IPS-NIHi7 (cell line): ENCODE data around the gene BTD.
"Not testable (repeated sequence)": the region's sequence is repeated elsewhere in the genome, so short reads cannot be mapped to it uniquely, and the experiment has no call there.

Experiments used
- DNase-seq: peaks from one replicate; pipeline ENCODE4 v3.0.0; 2012; ENCODE audit warnings: mixed read lengths; ENCODE audit errors: extremely low spot score

Gene BTD

DNA sequence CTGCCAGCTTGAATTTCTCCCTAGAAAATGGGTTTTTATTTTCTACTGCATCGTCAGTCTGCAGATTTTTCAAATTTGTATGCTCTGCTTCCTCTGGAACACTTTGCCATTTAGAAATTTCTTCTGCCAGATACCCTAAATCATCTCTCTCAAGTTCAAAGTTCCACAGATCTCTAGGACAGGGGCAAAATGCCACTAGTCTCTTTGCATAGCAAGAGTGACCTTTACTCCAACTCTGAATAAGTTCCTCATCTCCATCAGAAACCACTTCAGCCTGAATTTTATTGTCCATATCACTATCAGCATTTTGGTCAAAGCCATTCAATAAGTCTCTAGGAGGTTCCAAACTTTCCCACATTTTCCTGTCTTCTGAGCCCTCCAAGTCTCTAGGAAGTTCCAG is 3.0 kb downstream of the BTD start:
- DNase-seq: not testable (repeated sequence)

DNA sequence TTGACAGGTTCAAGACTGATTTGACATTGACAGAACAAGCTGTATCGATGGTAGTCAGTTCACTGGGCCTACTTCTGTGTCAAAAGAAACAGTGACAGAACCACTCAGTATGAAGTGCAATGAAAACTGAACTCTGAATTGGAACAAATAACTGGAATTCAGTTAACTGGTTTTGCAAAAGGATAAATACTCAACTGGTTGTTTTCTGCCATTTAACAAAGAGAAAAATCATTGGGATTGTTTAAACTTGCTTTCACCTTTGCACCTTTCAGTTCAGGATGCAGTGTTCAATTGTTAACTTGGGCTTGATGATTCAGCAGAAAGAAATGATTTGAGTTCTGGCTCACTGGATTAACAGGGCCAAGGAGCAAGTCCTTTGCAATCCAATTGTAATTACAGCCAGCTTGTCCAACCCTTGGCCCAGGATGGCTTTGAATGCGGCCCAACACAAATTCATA is 4.9 kb downstream of the BTD start:
- DNase-seq: no peak

DNA sequence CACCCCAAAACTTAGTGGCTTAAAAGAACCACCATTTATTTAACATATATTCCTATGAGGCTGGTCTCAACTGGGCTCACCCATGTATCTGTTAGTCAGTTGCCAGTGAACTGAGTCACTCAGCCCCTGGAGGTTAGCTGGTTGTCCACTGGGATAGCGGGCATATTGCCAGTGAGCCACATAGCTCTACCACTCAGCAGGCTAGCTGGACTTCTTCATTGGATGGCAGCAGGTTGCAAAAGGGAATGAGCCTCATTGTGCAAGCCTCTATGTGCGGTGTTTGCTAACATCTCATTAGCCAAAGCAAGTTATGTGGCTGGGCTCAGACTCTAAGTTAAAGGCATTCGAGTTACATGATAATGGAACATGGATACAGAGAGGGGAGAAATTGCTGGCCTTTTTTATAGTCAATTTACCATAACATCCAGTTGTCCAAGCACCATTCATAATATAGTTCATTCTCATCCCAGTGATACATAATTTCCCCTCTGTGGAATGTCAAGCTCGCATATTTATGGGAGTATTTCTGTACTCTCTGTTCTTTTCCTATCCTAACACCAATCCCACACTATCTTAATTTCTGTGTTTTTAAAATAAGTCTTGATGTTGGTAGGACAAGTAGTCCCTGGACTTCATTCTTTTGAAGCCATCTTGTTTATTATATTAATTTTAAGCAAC is 8.7 kb downstream of the BTD start:
- DNase-seq: no peak

DNA sequence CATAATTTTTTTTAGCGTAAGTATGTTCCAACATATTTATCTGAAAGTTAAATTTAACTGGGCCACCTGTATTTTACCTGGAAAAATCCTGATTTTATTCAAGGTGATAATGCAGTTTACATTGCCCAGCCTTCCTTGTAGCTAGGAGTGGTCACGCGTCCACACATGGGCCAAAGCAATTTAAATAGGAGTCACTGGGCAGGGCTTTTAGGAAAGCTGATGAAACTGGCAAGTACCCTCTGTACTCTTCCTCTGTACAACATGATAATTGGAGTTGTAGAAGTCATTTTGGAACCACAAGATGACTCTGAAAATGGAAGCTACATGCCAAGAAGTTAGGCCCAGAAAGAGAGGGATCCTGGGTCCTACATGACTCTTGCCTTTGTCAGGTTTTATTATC is 9.5 kb downstream of the BTD start:
- no peak for DNase-seq

GRCh38 chr3:15612001-15612400 is 10.5 kb downstream of the BTD start:
- no peak for DNase-seq

DNA sequence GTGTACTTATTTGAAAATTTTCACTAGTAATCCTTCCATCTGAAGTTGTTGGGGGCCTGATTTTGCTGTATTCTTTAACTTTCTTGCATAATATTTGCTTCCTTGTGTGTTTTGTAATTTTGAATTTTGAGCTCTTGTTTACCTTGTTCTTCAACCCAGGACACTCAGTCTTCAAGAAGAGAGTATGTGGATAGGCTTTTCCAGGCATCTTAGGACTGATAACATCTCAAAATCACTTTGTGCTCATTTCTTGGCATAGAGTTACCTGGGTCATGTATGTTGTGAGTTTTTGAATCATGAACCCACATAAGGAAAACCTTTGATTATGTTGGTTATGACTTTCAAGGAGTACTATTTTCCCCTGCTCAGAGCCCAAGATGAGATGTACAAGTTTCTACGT is 13.4 kb downstream of the BTD start:
- DNase-seq: no peak

GRCh38 chr3:15616053-15616452 is 14.5 kb downstream of the BTD start:
- DNase-seq: no peak

DNA sequence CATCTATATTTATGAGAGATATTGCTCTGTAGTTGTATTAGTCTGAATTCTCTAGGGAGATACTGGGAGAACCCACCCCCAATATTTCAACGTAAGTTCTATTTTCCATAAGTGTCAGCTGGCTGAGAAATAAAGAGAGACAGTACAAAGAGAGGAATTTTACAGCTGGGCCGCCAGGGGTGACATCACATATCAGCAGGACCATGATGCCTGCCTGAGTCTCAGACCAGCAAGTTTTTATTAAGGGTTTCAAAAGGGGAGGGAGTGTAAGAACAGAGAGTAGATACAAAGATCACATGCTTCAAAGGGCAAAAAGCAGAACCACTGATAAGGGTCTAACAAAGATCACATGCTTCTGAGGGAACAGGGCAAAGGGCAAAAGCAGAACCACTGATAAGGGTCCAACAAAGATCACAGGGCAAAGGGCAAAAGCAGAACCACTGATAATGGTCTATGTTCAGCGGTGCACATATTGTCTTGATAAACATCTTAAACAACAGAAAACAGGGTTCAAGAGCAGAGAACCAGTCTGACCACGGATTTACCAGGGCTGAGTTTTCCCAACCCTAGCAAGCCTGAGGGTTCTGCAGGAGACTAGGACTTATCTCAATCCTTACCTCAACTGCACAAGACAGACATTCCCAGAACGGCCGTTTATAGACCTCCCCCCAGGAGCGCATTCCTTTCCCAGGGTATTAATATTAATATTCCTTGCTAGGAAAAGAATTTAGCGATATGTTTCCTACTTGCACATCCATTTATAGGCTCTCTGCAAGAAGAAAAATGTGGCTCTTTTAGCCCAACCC is 18.3 kb downstream of the BTD start:
- DNase-seq: not testable (repeated sequence)

GRCh38 chr3:15623535-15624440 is 22.2 kb downstream of the BTD start:
- DNase-seq: no peak

- no peak for DNase-seq
Measured at GRCh38 chr3:15628967-15629366, 27.4 kb downstream of the BTD start.

- DNase-seq: peak; percentile 73
Measured at GRCh38 chr3:15629860-15630597, 28.5 kb downstream of the BTD start.

DNA sequence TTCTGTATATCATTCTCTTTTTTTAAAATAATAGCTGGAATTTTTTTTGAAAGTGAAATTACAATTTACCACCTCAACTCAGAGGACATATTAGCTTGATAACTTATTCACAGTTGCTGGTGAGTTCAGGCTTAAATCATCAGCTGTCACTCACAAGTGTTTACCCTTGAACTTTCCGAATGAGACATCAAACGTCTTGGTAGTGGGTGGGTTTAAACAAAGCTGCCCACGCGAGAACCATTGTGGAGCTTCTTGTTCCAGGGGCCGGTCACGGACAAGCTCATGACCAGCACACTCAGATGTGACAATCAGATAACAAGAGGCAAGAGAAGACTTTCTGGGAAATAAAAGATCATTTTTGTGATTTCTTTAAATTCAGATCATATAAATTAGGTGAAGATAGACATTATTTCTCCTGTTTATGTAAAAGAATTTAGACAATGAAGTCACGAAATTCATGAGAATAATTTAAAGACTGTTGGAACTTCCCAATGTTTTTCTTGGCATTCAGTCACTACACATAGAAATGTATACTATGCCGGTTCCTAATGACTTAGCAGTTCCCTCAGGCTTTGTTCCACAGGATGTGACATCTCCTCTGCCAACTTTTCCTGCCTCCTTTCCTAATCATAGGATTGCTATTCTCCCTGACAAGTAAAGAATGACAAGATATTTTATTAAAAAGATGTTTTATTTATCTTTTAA is 29.3 kb downstream of the BTD start:
- DNase-seq: no peak

DNA sequence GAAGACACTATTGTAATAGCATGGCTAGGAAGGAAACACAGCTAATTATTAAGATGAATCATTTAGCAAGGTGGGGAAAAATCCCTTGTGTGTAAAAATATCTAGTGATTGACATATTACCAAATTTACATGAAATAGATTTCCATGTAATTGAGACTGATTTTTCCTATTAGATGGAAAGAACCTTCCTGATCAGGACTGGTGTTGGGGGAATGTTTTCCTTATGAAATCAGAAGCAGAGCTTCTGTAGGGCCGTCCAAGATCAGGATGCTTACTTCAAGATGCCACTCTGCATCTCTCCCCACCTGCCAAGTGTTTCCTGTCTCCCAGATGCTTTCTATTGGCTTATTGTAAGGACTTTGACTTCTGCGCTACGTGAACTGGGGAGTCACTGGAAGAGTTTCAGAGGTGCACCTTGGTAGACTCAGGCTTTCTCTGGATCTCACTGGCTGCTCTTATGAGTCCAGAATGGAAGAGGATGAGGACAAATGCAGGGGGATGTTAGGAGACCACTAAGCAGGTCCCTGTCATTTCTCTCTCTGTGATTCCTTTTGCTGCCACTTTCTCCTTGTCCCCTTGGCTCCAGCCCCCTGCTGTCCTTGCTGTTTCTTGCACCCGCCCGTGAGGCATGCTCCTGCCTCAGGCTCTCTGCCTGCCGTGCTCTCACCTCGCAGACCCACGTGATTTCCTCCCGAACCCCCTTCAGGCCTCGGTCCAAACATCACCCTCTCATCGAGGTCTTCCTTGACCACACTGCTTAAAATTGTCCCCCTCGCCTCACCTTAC is 30.1 kb downstream of the BTD start:
- DNase-seq: peak; percentile 31

- DNase-seq: no peak
Measured at GRCh38 chr3:15632212-15632580, 30.7 kb downstream of the BTD start.

DNA sequence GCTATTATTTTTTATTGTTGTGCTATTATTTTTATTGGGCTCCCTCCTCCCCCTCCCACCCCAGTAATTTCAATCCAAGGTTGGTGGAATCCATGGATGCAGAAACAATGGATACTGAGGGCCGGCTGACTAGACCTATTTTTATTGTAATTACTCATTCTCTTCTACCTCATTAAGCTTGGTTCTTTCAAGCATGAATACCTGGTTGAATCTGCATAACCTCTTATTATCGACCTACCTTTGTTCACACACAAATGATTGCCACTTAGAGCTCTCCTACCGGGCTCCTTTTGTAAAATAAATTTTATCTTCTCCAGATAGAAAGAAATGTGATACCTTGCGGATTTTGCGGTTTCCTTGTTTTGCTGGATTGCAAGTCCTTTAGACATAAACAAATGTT is 31.6 kb downstream of the BTD start:
- DNase-seq: no peak

DNA sequence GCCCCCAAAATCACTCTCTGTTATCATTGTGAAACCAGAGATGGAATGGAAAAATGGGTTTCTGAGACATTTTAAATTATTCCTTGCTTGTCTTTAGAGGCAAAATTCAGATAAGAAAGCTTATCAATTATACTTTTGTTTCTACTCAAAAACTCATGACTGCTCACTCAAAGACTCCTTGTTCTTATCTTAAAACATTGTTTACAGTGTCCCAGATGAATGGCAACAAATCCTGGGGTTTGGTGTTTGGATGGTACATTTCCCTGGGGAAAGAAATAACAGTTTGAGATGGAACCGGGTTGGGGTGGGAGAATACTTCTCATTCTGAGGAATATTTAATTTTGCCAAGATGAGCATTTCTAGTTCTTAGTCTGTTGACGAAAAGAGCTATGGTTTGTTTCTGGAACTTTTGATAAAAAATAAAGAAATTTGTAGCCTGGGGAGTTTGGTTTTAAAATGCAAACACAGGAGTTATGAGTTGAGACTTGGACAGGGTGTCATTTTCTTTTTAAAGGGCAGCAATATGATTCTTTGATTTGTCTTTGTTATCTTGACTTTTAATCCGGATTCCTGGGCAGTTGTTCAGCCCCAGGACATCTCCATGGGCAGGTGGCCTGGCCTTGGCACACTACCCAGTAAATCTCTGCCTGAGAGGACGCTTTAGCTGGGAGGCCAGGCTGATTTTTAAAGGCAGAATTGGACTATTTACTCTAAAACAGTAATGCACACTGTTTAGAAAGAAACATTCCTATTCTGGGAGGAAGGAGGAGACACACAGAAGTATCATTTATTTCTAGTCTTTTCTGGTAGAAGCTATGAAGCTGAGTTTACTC is 32.4 kb downstream of the BTD start:
- DNase-seq: no peak

DNA sequence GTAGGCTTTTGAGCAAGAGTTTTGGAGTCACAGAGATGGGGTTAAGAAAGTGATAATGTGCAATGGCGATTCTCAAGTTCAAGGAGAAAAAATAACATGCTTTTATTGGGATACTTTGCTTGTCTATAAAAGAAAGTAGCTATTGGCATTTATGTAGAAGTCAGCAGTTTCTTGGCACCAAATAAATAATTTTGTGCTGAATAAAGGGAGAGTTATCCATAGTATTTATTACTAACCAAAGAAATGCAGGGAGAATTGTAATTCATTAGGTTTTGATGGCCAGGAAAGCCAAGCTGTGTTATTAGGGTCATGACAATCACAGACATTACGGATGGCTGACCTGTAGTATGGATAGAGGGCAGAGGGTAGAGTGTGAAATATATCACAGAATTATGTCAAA is 33.1 kb downstream of the BTD start:
- no peak for DNase-seq

- DNase-seq: no peak
Measured at GRCh38 chr3:15635121-15635661, 33.6 kb downstream of the BTD start.
